Panc1 (cell line): ENCODE measurements around the gene TES. TPM values are rescaled to one million over a fixed set of nuclear protein-coding genes. Genes with fewer than 3 reads are reported as not detected.

Experiments
- ATAC-seq: fragments of 200-7000 bp; cut with Tn5 transposase; 2 replicates; pipeline ENCODE4 v1.9.1; 2020; ENCODE audit warnings: mild to moderate bottlenecking, moderate library complexity
- BruUV-seq: library from RNA; stranded (reverse); fragments of 400-500 nt; replicated peaks from 2 replicates; lab custom pipeline; 2021; lab: Mats Ljungman, UMichigan
- CTCF ChIA-PET: fragments of 300-600 bp; sonication (Branson Sonifier 250); formaldehyde crosslinking; loops from one replicate; lab custom pipeline; 2022; ENCODE audit warnings: antibody characterized with exemption; lab: Charles Lee
- POLR2A ChIA-PET: fragments of 300-600 bp; sonication (Branson Sonifier 250); formaldehyde crosslinking; loops from one replicate; lab custom pipeline; 2022; ENCODE audit warnings: antibody characterized with exemption; lab: Charles Lee
- DNase-seq: peaks from one replicate; pipeline ENCODE4 v3.0.0-alpha.2; 2010; ENCODE audit warnings: low read depth, low spot score
- H3K27ac ChIP-seq: 2 replicates; pipeline ENCODE4 v1.5.1; 2011; ENCODE audit warnings: mild to moderate bottlenecking, low read length, inconsistent platforms
- H3K27me3 ChIP-seq: fragments of 200-500 bp; sonication (Bioruptor generic); 2 replicates; pipeline ENCODE4 v1.6.0; 2014; ENCODE audit warnings: low read length, inconsistent platforms; ENCODE audit not compliant: control insufficient read depth, insufficient read depth
- H3K36me3 ChIP-seq: fragments of 200-500 bp; sonication (Bioruptor generic); 2 replicates; pipeline ENCODE4 v1.5.1; 2014; ENCODE audit warnings: inconsistent platforms, mild to moderate bottlenecking, low read length, moderate library complexity; ENCODE audit not compliant: control insufficient read depth, insufficient read depth
- H3K4me1 ChIP-seq: 2 replicates; pipeline ENCODE4 v1.5.1; 2011; ENCODE audit warnings: inconsistent platforms, mild to moderate bottlenecking, low read length, moderate library complexity; ENCODE audit not compliant: control insufficient read depth, insufficient read depth
- H3K4me3 ChIP-seq, 2 experiments: 2 replicates each; pipeline ENCODE4 v1.5.1; 2011 to 2012; ENCODE audit warnings: low read depth in 2 of 2, low read length in 2 of 2, mild to moderate bottlenecking in 2 of 2, inconsistent platforms in 1 of 2, moderate library complexity in 1 of 2
- H3K9me3 ChIP-seq: fragments of 200-500 bp; sonication (Bioruptor generic); 2 replicates; pipeline ENCODE4 v1.5.1; 2014; ENCODE audit warnings: low read depth, mild to moderate bottlenecking, inconsistent platforms, low read length, moderate library complexity; ENCODE audit not compliant: control insufficient read depth, insufficient read depth
- POLR2AphosphoS5 ChIP-seq: IDR thresholded peaks from 2 replicates; pipeline ENCODE4 v1.6.1; 2012; ENCODE audit warnings: mild to moderate bottlenecking, low read depth, low read length, moderate library complexity
- SIN3A ChIP-seq: IDR thresholded peaks from 2 replicates; pipeline ENCODE4 v1.6.1; 2012; ENCODE audit warnings: low read depth, mild to moderate bottlenecking, low read length, moderate library complexity, borderline replicate concordance; ENCODE audit not compliant: insufficient read depth
- TCF7L2 ChIP-seq: IDR thresholded peaks from 2 replicates; pipeline ENCODE4 v1.6.1; 2011; ENCODE audit warnings: mild to moderate bottlenecking, low read depth, low read length, inconsistent platforms
- in situ Hi-C: cut with HindIII; loops from 2 replicates; pipeline ENCODE4 v1.10.0; 2016; ENCODE audit warnings: low sequenced_read_pairs, low pct_unique_long_range_greater_than_20kb
- intact Hi-C: fragments of 100-400 bp; cut with micrococcal nuclease; formaldehyde crosslinking; loops from one replicate; pipeline ENCODE4 v1.10.0; 2022; ENCODE audit not compliant: unreplicated experiment
- total RNA-seq: library from RNA; stranded (reverse); gene quantifications from one replicate; pipeline ENCODE4 v1.2.1, GENCODE V29; 2021; ENCODE audit not compliant: unreplicated experiment
- TF ChIP-seq, protein P1 (sequence below): fragments of 450-650 bp; IDR thresholded peaks from 2 replicates; pipeline ENCODE4 v1.5.1; 2017; ENCODE audit warnings: mild to moderate bottlenecking
- TF ChIP-seq, protein P2 (sequence below), 2 experiments: IDR thresholded peaks; 2 replicates each; pipeline ENCODE4 v1.6.1; 2011 to 2012; ENCODE audit warnings: low read depth in 2 of 2, control low read depth in 1 of 2, low read length in 1 of 2, mild to moderate bottlenecking in 1 of 2, moderate library complexity in 1 of 2; ENCODE audit not compliant: insufficient read depth in 1 of 2

TES gene
- total RNA-seq, 1 experiment from 2014 or later: 99.4 TPM

DNA sequence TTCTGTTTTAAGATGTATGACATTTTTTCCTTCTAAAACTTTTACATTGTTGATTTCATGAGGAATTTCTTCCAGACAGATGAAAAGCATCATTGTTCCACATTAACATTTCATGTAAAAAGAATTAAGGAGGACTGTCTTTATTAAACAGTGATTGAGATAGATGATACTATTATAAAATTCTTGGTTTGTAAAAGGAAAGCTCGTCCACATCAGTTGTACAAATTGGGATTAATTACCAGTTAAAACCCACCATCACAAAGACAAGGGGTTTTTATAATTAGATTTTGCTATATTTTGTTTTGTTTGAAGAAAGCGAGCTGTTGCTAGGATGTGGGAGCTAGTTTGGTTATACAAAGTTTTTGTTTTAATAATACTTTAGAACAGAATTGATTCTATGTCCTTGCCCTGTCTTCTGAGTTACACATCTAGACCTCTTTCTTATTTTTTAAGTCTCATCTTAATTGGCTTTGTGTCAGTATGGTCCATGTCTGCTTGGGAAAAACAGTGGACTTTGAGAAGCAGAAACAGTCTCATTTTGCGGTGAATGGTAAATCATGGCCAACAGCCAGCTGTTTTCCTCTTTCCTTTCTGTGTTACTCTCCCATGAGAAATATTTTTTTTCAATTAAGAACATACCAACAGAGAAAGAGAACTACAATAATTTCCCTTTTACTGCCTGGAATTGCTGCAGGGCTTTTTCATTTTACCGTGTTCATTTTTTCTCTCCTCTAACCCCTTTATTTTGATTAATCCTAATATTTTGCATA, 3.2 kb downstream of the TES start:
- ChIA-PET CTCF (no interaction called here), POLR2A (interaction anchor here (0.6 kb wide), 1 partner anchor 615 kb away, joined by 4 read pairs; no protein-coding TSS in a partner anchor)
- in situ Hi-C loops: no loop called here
- peak overlapping the region; percentile 90 for H3K27ac ChIP-seq
- DNase-seq: no peak
- H3K4me1 ChIP-seq: peaks cover 72% of the 10 kb centered on the region
- TF ChIP-seq SIN3A (no peak), TCF7L2 (no peak), POLR2AphosphoS5 (no peak)
- TF ChIP-seq, protein P1, sequence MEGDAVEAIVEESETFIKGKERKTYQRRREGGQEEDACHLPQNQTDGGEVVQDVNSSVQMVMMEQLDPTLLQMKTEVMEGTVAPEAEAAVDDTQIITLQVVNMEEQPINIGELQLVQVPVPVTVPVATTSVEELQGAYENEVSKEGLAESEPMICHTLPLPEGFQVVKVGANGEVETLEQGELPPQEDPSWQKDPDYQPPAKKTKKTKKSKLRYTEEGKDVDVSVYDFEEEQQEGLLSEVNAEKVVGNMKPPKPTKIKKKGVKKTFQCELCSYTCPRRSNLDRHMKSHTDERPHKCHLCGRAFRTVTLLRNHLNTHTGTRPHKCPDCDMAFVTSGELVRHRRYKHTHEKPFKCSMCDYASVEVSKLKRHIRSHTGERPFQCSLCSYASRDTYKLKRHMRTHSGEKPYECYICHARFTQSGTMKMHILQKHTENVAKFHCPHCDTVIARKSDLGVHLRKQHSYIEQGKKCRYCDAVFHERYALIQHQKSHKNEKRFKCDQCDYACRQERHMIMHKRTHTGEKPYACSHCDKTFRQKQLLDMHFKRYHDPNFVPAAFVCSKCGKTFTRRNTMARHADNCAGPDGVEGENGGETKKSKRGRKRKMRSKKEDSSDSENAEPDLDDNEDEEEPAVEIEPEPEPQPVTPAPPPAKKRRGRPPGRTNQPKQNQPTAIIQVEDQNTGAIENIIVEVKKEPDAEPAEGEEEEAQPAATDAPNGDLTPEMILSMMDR: no peak
- TF ChIP-seq, protein P2, sequence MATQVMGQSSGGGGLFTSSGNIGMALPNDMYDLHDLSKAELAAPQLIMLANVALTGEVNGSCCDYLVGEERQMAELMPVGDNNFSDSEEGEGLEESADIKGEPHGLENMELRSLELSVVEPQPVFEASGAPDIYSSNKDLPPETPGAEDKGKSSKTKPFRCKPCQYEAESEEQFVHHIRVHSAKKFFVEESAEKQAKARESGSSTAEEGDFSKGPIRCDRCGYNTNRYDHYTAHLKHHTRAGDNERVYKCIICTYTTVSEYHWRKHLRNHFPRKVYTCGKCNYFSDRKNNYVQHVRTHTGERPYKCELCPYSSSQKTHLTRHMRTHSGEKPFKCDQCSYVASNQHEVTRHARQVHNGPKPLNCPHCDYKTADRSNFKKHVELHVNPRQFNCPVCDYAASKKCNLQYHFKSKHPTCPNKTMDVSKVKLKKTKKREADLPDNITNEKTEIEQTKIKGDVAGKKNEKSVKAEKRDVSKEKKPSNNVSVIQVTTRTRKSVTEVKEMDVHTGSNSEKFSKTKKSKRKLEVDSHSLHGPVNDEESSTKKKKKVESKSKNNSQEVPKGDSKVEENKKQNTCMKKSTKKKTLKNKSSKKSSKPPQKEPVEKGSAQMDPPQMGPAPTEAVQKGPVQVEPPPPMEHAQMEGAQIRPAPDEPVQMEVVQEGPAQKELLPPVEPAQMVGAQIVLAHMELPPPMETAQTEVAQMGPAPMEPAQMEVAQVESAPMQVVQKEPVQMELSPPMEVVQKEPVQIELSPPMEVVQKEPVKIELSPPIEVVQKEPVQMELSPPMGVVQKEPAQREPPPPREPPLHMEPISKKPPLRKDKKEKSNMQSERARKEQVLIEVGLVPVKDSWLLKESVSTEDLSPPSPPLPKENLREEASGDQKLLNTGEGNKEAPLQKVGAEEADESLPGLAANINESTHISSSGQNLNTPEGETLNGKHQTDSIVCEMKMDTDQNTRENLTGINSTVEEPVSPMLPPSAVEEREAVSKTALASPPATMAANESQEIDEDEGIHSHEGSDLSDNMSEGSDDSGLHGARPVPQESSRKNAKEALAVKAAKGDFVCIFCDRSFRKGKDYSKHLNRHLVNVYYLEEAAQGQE (IDR thresholded peaks at IDR 0.05; ENCODE audit: insufficient read depth in 1 of 2, low read depth in 2 of 2, low read length in 1 of 2): no peak
- no peaks in the 10 kb centered on the region for H3K9me3 ChIP-seq
- no peaks in the 10 kb centered on the region for H3K27me3 ChIP-seq
- H3K4me3 ChIP-seq: peak overlapping the region; percentile 24 to 66
- no peaks in the 10 kb centered on the region for H3K36me3 ChIP-seq
- no TSS peak for BruUV-seq
- no peak for ATAC-seq
- intact Hi-C loops: no loop called here

DNA sequence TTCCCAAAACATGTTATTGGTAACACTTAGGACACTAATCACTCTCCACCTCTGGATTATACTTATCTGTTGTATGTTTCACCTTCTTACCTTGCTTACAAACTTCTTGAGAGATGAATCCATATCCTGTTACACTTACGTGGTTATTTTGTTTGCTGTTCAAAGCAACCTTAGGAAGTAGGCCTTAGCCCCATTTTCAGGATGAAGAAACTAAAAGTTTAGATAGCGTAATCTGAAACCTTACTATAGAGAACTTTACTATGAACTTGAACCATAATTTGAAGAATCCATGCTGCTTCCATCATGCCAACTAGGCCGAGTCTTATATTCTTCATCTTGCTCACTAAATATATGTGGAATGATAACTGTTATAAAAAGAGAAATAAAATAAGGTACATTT, 4.6 kb downstream of the TES start:
- Histone ChIP-seq H3K36me3 (no peaks in the 10 kb centered on the region), H3K27me3 (no peaks in the 10 kb centered on the region), H3K27ac (peak overlapping the region; percentile 83; the same call in 1 of the 2 replicates), H3K4me1 (peaks cover 75% of the 10 kb centered on the region), H3K9me3 (no peaks in the 10 kb centered on the region), H3K4me3 (no peak overlapping the region)
- no peak for TF ChIP-seq SIN3A
- TF ChIP-seq, protein P1: peak; percentile 0; the same call in 1 of the 2 replicates
- BruUV-seq: no TSS peak
- CTCF ChIA-PET: no interaction called here
- in situ Hi-C loops (no loop called here), intact Hi-C loops (loop anchor here (5.0 kb wide), 1 partner anchor 38 kb away; no protein-coding TSS in a partner anchor)
- POLR2A ChIA-PET: no interaction called here
- ATAC-seq (no peak), DNase-seq (no peak)
